Suprapubic skin (tissue), 4 donors: ENCODE results near the gene CYB5RL. TPM values are rescaled to one million over a fixed set of nuclear protein-coding genes. Genes with fewer than 3 reads are reported as not detected.

Source experiments
- DNase-seq, 2 donors: peaks; one replicate each; pipeline ENCODE4 v3.0.0-alpha.2; 2019; ENCODE audit warnings: low spot score in 2 of 2
- H3K27ac ChIP-seq: fragments of 200-600 bp; sonication (generic); one replicate; pipeline ENCODE4 v1.5.1; 2019
- H3K27me3 ChIP-seq: fragments of 200-600 bp; sonication (generic); one replicate; pipeline ENCODE4 v1.5.1; 2019
- H3K36me3 ChIP-seq: fragments of 200-600 bp; sonication (generic); one replicate; pipeline ENCODE4 v1.5.1; 2019
- H3K4me1 ChIP-seq: fragments of 200-600 bp; sonication (generic); one replicate; pipeline ENCODE4 v1.5.1; 2019
- H3K4me3 ChIP-seq: fragments of 200-600 bp; sonication (generic); one replicate; pipeline ENCODE4 v1.5.1; 2019; ENCODE audit warnings: mild to moderate bottlenecking
- H3K9me3 ChIP-seq: fragments of 200-600 bp; sonication (generic); one replicate; pipeline ENCODE4 v1.5.1; 2019
- EP300 ChIP-seq: sonication (generic); formaldehyde crosslinking; IDR thresholded peaks from one replicate; pipeline ENCODE4 v1.6.1; 2017; ENCODE audit warnings: antibody characterized with exemption
- POLR2A ChIP-seq, 2 donors: fragments of 450-650 bp; IDR thresholded peaks; one replicate each; pipeline ENCODE4 v1.6.1; 2017; ENCODE audit warnings: antibody characterized with exemption in 2 of 2, mild to moderate bottlenecking in 2 of 2, moderate library complexity in 2 of 2
- POLR2AphosphoS5 ChIP-seq, 3 donors: sonication (generic); formaldehyde crosslinking; IDR thresholded peaks; one replicate each; pipeline ENCODE4 v1.6.1; 2017; ENCODE audit warnings: antibody characterized with exemption in 3 of 3
- WGBS: methylation state at CpG from one replicate; pipeline ENCODE4 v1.1.5; 2018; 5-methylcytosine and 5-hydroxymethylcytosine counted together
- total RNA-seq, 4 donors: library from RNA; depleted of rRNA; stranded (reverse); fragments of >200 nt; gene quantifications; one replicate each; pipeline ENCODE4 v1.1.0, GENCODE V29; 2016
- TF ChIP-seq, protein P1 (sequence below), 2 donors: fragments of 200-600 bp in 1 of 2; fragments of 450-650 bp in 1 of 2; sonication (generic) in 1 of 2; IDR thresholded peaks; one replicate each; pipeline ENCODE4 v1.5.1; 2016 to 2019; ENCODE audit warnings: antibody characterized with exemption in 2 of 2, mild to moderate bottlenecking in 1 of 2, moderate library complexity in 1 of 2

Gene CYB5RL
- total RNA-seq, 4 donors from 2014 or later = 5.0 to 12.6 (median 5.4) TPM

DNA sequence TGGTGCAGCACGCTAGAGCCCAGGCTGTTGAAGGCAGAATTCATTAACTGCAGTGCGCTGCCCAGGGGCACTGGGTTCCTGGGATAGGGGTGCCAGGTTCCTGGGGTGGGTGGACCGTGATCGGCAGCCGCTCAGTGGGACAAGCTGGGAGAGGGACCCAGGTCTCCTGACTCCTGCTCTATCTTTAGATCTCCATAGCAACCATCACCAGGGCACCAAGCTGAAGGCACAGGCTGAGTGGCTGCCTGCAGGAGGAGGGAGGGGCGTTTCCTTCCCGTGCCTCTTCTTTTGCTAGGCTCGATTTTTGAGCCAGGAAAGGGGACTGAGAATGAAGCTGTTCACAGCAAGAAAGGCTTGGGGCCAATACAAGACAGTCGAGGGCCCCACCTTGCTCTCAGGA is 26.1 kb downstream of the CYB5RL start:
- Histone ChIP-seq H3K27ac (no peak overlapping the region), H3K4me3 (no peak overlapping the region), H3K27me3 (no peaks in the 10 kb centered on the region), H3K9me3 (no peaks in the 10 kb centered on the region), H3K4me1 (no peaks in the 10 kb centered on the region), H3K36me3 (peaks cover 6% of the 10 kb centered on the region)
- no peak for DNase-seq
- TF ChIP-seq, protein P1, sequence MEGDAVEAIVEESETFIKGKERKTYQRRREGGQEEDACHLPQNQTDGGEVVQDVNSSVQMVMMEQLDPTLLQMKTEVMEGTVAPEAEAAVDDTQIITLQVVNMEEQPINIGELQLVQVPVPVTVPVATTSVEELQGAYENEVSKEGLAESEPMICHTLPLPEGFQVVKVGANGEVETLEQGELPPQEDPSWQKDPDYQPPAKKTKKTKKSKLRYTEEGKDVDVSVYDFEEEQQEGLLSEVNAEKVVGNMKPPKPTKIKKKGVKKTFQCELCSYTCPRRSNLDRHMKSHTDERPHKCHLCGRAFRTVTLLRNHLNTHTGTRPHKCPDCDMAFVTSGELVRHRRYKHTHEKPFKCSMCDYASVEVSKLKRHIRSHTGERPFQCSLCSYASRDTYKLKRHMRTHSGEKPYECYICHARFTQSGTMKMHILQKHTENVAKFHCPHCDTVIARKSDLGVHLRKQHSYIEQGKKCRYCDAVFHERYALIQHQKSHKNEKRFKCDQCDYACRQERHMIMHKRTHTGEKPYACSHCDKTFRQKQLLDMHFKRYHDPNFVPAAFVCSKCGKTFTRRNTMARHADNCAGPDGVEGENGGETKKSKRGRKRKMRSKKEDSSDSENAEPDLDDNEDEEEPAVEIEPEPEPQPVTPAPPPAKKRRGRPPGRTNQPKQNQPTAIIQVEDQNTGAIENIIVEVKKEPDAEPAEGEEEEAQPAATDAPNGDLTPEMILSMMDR (IDR thresholded peaks at IDR 0.05) = no peak
- TF ChIP-seq POLR2AphosphoS5 (IDR thresholded peaks at IDR 0.05) (no peak), POLR2A (IDR thresholded peaks at IDR 0.05) (no peak), EP300 (no peak)
- 70% methylated on average over 9 of the region's 9 CpGs for WGBS

- TF ChIP-seq EP300 (no peak), POLR2AphosphoS5 (IDR thresholded peaks at IDR 0.05) (no peak), POLR2A (IDR thresholded peaks at IDR 0.05) (no peak)
- TF ChIP-seq, protein P1 (IDR thresholded peaks at IDR 0.05) = no peak
- no peak for DNase-seq
- Histone ChIP-seq H3K9me3 (no peaks in the 10 kb centered on the region), H3K27ac (no peak overlapping the region), H3K4me1 (peaks cover 6% of the 10 kb centered on the region), H3K4me3 (no peak overlapping the region), H3K36me3 (peaks cover 3% of the 10 kb centered on the region), H3K27me3 (no peaks in the 10 kb centered on the region)
- WGBS = 84% methylated on average over 10 of the region's 10 CpGs
Observed at GRCh38 chr1:54172614-54173599, 26.9 kb downstream of the CYB5RL start.

DNA sequence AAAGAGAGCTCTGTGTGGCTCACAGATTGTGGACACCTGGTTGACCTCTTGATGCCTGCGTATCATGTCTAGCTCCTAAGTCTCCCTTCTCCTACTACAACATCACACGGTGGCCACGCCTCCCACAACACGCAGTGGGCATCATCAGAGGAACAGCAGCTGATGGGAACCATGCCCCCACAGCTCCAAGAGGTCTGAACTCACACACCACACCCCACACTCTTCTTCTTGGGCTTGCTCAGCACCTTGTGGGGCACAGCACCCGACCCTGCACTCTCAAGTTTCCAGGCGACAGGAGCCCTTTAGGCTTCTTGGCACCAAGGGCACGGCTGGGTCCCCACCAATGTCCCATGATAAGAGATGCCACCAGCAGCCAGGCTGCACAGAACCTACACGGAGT is 28.2 kb downstream of the CYB5RL start:
- H3K4me3 ChIP-seq = no peak overlapping the region
- H3K27ac ChIP-seq = no peak overlapping the region
- DNase-seq = no peak
- TF ChIP-seq, protein P1 (IDR thresholded peaks at IDR 0.05) = no peak
- TF ChIP-seq POLR2AphosphoS5 (IDR thresholded peaks at IDR 0.05) = no peak
- TF ChIP-seq EP300 = no peak
- TF ChIP-seq POLR2A (IDR thresholded peaks at IDR 0.05) = no peak
- H3K36me3 ChIP-seq = peaks cover 3% of the 10 kb centered on the region
- peaks cover 12% of the 10 kb centered on the region for H3K4me1 ChIP-seq
- WGBS = 92% methylated on average over 7 of the region's 8 CpGs
- H3K27me3 ChIP-seq = no peaks in the 10 kb centered on the region
- H3K9me3 ChIP-seq = no peaks in the 10 kb centered on the region

- no peak overlapping the region for H3K27ac ChIP-seq
- no peaks in the 10 kb centered on the region for H3K27me3 ChIP-seq
- 84% methylated on average over 8 of the region's 8 CpGs for WGBS
- H3K4me1 ChIP-seq = peaks cover 12% of the 10 kb centered on the region
- TF ChIP-seq, protein P1 (IDR thresholded peaks at IDR 0.05) = no peak
- no peaks in the 10 kb centered on the region for H3K9me3 ChIP-seq
- no peak overlapping the region for H3K4me3 ChIP-seq
- H3K36me3 ChIP-seq = peaks cover 3% of the 10 kb centered on the region
- DNase-seq = no peak
Observed at GRCh38 chr1:54171016-54171415, 28.8 kb downstream of the CYB5RL start.

DNA sequence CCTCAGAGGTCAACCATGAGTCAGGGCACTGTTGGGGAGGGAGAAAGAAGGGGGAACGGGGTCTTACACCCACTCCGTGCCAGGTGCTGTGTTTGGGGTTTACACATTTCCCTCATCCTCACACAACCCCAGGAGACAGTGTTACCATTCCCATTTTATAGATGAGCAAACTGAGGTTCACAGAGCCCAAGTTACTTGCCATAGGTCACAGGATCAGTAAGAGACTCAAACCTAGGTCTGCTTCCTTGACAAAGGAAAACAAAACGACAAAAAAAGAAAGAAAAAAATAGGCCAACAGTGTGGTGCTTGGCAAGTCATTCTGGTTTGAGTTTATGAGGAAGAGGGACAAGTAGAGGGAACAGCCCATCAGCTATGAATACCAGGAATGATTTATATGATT is 30.8 kb downstream of the CYB5RL start:
- H3K4me1 ChIP-seq = peaks cover 12% of the 10 kb centered on the region
- DNase-seq = no peak
- WGBS = 72% methylated on average over 3 of the region's 3 CpGs
- no peaks in the 10 kb centered on the region for H3K27me3 ChIP-seq
- H3K9me3 ChIP-seq = no peaks in the 10 kb centered on the region
- TF ChIP-seq POLR2AphosphoS5 (IDR thresholded peaks at IDR 0.05) = no peak
- no peak for TF ChIP-seq POLR2A (IDR thresholded peaks at IDR 0.05)
- TF ChIP-seq EP300 = no peak
- TF ChIP-seq, protein P1 (IDR thresholded peaks at IDR 0.05) = no peak
- no peak overlapping the region for H3K27ac ChIP-seq
- no peak overlapping the region for H3K4me3 ChIP-seq
- no peaks in the 10 kb centered on the region for H3K36me3 ChIP-seq
